ENCODE data around the gene ZBTB20. TPM values are rescaled to one million over a fixed set of nuclear protein-coding genes. Genes with fewer than 3 reads are reported as not detected.
"Not testable (repeated sequence)": the region's sequence is repeated elsewhere in the genome, so short reads cannot be mapped to it uniquely, and the experiment has no call there.

The ZBTB20 gene
- total RNA-seq, 1 experiment from 2014 or later: 3.7 TPM

DNA sequence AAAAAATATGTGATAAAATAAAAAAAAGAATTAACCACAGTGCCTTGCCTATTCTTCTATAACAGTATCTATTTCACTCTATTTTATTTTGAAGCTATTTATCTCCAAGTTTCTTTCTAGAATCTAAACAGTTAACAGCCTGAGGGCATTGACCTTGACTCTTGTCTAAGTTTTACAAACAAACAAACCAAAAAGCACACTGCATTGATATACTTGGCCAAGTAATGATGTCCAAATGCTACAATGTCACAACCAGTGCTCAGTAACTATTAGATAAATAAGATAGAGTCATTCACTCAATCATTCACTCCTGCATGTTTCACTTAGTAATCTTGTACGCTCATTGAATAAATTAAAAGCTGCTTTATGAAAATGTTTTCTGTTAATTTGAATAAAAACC is 466.8 kb downstream of the ZBTB20 start:
- no peak overlapping the region for H3K9ac ChIP-seq (ENCODE audit: low read length)
- H4K20me1 ChIP-seq (ENCODE audit: low read length): no peaks in the 10 kb centered on the region
- POLR2A ChIA-PET (ENCODE audit: unreplicated experiment): no interaction called here

DNA sequence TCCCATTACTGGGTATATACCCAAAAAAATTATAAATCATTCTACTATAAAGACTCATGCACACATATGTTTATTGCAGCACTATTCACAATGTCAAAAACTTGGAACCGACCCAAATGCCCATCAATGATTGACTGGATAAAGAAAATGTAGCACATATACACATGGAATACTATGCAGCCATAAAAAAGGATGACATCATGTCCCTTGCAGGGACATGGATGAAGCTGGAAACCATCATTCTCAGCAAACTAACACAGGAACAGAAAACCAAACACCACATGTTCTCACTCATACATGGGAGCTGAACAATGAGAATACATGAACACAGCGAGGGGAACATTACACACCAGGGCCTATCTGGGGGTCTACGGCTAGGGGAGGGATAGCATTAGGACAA is 467.3 kb downstream of the ZBTB20 start:
- H3K9me2 ChIP-seq (replicated peaks; ENCODE audit: low read length); H3K9ac ChIP-seq (ENCODE audit: low read length); H3K9me3 ChIP-seq (ENCODE audit: low read length); H3K4me3 ChIP-seq (ENCODE audit: low read length); H2AFZ ChIP-seq (ENCODE audit: low read length); intact Hi-C loops (cut with micrococcal nuclease); BruUV-seq (replicated peaks); H3K4me1 ChIP-seq (ENCODE audit: insufficient read depth, low read length); H3F3A ChIP-seq (ENCODE audit: low read length, unreplicated experiment); H3K27ac ChIP-seq (ENCODE audit: low read length); H3K36me3 ChIP-seq (ENCODE audit: low read depth, low read length); DNase-seq; H3K27me3 ChIP-seq (ENCODE audit: low read length); H3K4me2 ChIP-seq (ENCODE audit: low read length); H3K79me2 ChIP-seq (ENCODE audit: low read length); CTCF ChIA-PET; H4K20me1 ChIP-seq (ENCODE audit: low read length); ATAC-seq; POLR2A ChIA-PET (ENCODE audit: unreplicated experiment): not testable (repeated sequence)

More for the DNA sequence above, 466.8 kb downstream of the ZBTB20 start:
- intact Hi-C loops (cut with micrococcal nuclease): no loop called here
- TF ChIP-seq EZH2 (IDR thresholded peaks at IDR 0.05; ENCODE audit: low read length, unreplicated experiment) (no peak), EZH2phosphoT487 (IDR thresholded peaks at IDR 0.05; ENCODE audit: borderline replicate concordance, low read length) (no peak)
- TF ChIP-seq, protein P1, sequence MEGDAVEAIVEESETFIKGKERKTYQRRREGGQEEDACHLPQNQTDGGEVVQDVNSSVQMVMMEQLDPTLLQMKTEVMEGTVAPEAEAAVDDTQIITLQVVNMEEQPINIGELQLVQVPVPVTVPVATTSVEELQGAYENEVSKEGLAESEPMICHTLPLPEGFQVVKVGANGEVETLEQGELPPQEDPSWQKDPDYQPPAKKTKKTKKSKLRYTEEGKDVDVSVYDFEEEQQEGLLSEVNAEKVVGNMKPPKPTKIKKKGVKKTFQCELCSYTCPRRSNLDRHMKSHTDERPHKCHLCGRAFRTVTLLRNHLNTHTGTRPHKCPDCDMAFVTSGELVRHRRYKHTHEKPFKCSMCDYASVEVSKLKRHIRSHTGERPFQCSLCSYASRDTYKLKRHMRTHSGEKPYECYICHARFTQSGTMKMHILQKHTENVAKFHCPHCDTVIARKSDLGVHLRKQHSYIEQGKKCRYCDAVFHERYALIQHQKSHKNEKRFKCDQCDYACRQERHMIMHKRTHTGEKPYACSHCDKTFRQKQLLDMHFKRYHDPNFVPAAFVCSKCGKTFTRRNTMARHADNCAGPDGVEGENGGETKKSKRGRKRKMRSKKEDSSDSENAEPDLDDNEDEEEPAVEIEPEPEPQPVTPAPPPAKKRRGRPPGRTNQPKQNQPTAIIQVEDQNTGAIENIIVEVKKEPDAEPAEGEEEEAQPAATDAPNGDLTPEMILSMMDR (conservative IDR thresholded peaks at IDR 0.05; ENCODE audit: low read depth, low read length): no peak
- no peaks in the 10 kb centered on the region for H3K9me2 ChIP-seq (replicated peaks; ENCODE audit: low read length)
- no peaks in the 10 kb centered on the region for H3K27me3 ChIP-seq (ENCODE audit: low read length)
- H3K27ac ChIP-seq (ENCODE audit: low read length): no peak overlapping the region
- H3K4me3 ChIP-seq (ENCODE audit: low read length): no peak overlapping the region
- CTCF ChIA-PET: interaction anchor here (0.6 kb wide), 1 partner anchor 75 kb away, joined by 3 read pairs; no protein-coding TSS in a partner anchor
- H3F3A ChIP-seq (ENCODE audit: low read length, unreplicated experiment): no peaks in the 10 kb centered on the region
- no peaks in the 10 kb centered on the region for H3K79me2 ChIP-seq (ENCODE audit: low read length)
- no peaks in the 10 kb centered on the region for H3K9me3 ChIP-seq (ENCODE audit: low read length)
- no peak for DNase-seq
- BruUV-seq (replicated peaks): no TSS peak
- H3K36me3 ChIP-seq (ENCODE audit: low read depth, low read length): no peaks in the 10 kb centered on the region
- no peak overlapping the region for H2AFZ ChIP-seq (ENCODE audit: low read length)
- no peak for ATAC-seq
- no peaks in the 10 kb centered on the region for H3K4me1 ChIP-seq (ENCODE audit: insufficient read depth, low read length)
- H3K4me2 ChIP-seq (ENCODE audit: low read length): no peak overlapping the region

DNA sequence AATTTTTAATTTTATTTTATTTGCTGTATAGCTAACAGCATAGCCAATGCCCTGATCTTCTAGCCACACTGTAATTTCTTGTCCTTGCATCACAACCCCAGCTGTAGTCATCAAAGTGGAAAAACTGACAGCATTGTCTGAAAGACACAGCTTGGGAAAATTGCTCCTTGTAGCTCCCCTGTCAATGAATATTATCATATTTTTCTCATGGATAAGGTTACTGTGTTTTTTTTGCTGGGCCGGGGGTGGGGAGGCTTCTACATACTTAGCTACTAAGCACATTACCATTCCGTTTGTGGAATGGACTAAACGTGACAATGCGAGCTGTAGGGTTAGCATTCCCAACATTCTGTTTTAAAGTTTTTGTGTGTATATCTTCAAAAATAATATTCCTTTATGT is 472.0 kb downstream of the ZBTB20 start:
- no peaks in the 10 kb centered on the region for H3K27me3 ChIP-seq (ENCODE audit: low read length)
- no peak for ATAC-seq
- no peaks in the 10 kb centered on the region for H3K9me3 ChIP-seq (ENCODE audit: low read length)
- intact Hi-C loops (cut with micrococcal nuclease): no loop called here
- no peaks in the 10 kb centered on the region for H3K9me2 ChIP-seq (replicated peaks; ENCODE audit: low read length)
- no peak overlapping the region for H3K9ac ChIP-seq (ENCODE audit: low read length)
- CTCF ChIA-PET: no interaction called here
- DNase-seq: no peak
- H3K79me2 ChIP-seq (ENCODE audit: low read length): no peaks in the 10 kb centered on the region
- H3K36me3 ChIP-seq (ENCODE audit: low read depth, low read length): no peaks in the 10 kb centered on the region
- POLR2A ChIA-PET (ENCODE audit: unreplicated experiment): no interaction called here
- H3K4me3 ChIP-seq (ENCODE audit: low read length): no peak overlapping the region
- BruUV-seq (replicated peaks): no TSS peak
- H3F3A ChIP-seq (ENCODE audit: low read length, unreplicated experiment): no peaks in the 10 kb centered on the region
- H3K27ac ChIP-seq (ENCODE audit: low read length): no peak overlapping the region
- H4K20me1 ChIP-seq (ENCODE audit: low read length): no peaks in the 10 kb centered on the region
- no peak overlapping the region for H2AFZ ChIP-seq (ENCODE audit: low read length)
- H3K4me2 ChIP-seq (ENCODE audit: low read length): no peak overlapping the region
- TF ChIP-seq EZH2 (IDR thresholded peaks at IDR 0.05; ENCODE audit: low read length, unreplicated experiment) (no peak), EZH2phosphoT487 (IDR thresholded peaks at IDR 0.05; ENCODE audit: borderline replicate concordance, low read length) (no peak)
- TF ChIP-seq, protein P1 (conservative IDR thresholded peaks at IDR 0.05; ENCODE audit: low read depth, low read length): no peak
- H3K4me1 ChIP-seq (ENCODE audit: insufficient read depth, low read length): no peaks in the 10 kb centered on the region

Data from PC-3 (cell line).